Measurements from ENCODE around the gene RPTOR.

DNA sequence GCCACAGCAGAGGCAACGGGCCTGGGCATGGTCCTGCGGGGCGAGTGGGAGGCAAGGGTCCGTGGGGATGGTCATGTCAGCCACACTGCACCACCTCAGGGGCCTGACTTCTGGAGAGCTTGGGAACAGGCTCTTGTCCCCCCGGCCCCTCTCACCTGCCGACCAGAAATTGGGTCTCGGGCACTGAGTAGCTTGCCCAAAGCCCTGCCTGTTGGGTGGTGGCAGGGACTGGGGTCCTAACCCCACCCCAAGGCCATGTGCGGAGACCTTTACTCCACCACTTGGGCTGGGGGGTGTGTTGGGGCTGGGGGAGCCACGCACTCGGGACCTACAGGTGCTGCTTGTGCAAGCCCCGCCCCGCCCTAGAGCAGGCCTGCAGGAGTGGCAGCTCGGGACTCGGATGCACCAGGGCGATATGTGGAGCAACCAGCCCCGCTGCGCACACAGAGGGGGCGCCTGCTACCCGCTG lies 422.8 kb downstream of the RPTOR start:
- TF ChIP-seq, protein P1, sequence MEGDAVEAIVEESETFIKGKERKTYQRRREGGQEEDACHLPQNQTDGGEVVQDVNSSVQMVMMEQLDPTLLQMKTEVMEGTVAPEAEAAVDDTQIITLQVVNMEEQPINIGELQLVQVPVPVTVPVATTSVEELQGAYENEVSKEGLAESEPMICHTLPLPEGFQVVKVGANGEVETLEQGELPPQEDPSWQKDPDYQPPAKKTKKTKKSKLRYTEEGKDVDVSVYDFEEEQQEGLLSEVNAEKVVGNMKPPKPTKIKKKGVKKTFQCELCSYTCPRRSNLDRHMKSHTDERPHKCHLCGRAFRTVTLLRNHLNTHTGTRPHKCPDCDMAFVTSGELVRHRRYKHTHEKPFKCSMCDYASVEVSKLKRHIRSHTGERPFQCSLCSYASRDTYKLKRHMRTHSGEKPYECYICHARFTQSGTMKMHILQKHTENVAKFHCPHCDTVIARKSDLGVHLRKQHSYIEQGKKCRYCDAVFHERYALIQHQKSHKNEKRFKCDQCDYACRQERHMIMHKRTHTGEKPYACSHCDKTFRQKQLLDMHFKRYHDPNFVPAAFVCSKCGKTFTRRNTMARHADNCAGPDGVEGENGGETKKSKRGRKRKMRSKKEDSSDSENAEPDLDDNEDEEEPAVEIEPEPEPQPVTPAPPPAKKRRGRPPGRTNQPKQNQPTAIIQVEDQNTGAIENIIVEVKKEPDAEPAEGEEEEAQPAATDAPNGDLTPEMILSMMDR (IDR thresholded peaks at IDR 0.05) = no peak
- no peak for TF ChIP-seq POLR2A (IDR thresholded peaks at IDR 0.05)
